ENCODE measurements around the gene SV2B. TPM values are rescaled to one million over a fixed set of nuclear protein-coding genes. Genes with fewer than 3 reads are reported as not detected.

Gene SV2B
- total RNA-seq, 3 donors from 2014 or later, result 0.41 to 4.2 (median 0.80) TPM

DNA sequence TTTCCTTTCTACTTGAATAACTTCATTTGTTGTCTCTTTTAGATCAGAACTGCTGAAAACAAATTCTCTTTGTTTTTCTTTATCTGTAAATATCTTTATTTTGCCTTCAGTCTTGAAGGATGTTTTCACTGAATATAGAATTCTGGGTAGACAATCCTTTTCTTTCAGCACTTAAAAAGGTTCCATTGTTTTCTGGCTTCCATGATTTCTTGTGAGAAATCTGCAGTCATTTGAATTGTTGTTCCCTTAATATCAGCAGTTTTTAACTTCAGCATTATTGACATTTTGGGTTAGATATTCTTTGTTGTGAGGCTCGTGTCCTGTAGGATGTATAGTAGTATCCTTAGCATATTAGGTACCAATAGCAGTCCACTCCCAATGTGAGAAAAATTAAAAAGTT, 65.8 kb downstream of the SV2B start:
- Histone ChIP-seq H3K4me1 (ENCODE audit: low read depth) (no peaks in the 10 kb centered on the region), H3K36me3 (ENCODE audit: low read depth) (no peaks in the 10 kb centered on the region), H3K9me3 (peaks cover 18% of the 10 kb centered on the region), H3K4me3 (no peak overlapping the region)
- DNase-seq (no peak), ATAC-seq (no peak)
- intact Hi-C loops (cut with DNase I, micrococcal nuclease), result no loop called here
- TF ChIP-seq, protein P1, sequence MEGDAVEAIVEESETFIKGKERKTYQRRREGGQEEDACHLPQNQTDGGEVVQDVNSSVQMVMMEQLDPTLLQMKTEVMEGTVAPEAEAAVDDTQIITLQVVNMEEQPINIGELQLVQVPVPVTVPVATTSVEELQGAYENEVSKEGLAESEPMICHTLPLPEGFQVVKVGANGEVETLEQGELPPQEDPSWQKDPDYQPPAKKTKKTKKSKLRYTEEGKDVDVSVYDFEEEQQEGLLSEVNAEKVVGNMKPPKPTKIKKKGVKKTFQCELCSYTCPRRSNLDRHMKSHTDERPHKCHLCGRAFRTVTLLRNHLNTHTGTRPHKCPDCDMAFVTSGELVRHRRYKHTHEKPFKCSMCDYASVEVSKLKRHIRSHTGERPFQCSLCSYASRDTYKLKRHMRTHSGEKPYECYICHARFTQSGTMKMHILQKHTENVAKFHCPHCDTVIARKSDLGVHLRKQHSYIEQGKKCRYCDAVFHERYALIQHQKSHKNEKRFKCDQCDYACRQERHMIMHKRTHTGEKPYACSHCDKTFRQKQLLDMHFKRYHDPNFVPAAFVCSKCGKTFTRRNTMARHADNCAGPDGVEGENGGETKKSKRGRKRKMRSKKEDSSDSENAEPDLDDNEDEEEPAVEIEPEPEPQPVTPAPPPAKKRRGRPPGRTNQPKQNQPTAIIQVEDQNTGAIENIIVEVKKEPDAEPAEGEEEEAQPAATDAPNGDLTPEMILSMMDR (IDR thresholded peaks at IDR 0.05), result no peak

GRCh38 chr15:91168457-91168856, 68.4 kb downstream of the SV2B start:
- Histone ChIP-seq H3K36me3 (ENCODE audit: low read depth) (no peaks in the 10 kb centered on the region), H3K4me1 (ENCODE audit: low read depth) (no peaks in the 10 kb centered on the region), H3K4me3 (no peak overlapping the region), H3K9me3 (peaks cover 18% of the 10 kb centered on the region)
- intact Hi-C loops (cut with DNase I, micrococcal nuclease), result no loop called here
- DNase-seq (no peak), ATAC-seq (no peak)
- TF ChIP-seq, protein P1 (IDR thresholded peaks at IDR 0.05), result no peak

DNA sequence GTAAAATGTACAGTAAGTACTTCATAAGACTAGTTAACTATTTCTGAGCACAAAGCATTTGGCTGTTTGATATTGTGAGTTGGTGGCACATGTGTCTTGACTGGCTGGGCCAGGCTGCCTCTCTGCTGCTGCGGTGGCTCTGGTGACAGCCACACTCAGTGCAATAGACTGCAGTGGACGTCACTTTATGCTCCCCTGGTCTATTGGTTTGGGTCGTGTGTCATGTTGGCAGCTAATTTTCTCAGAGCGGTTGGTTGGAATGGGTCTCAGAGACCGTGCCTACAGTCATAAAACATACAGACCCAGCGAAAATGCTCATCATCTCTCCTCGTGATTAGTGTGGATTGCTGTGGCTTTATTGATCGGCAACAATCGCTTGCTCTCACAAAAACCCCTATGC, 71.3 kb downstream of the SV2B start:
- no peak for DNase-seq
- TF ChIP-seq, protein P1 (IDR thresholded peaks at IDR 0.05), result no peak

GRCh38 chr15:91182101-91182500, 82.0 kb downstream of the SV2B start:
- TF ChIP-seq, protein P1 (IDR thresholded peaks at IDR 0.05), result no peak
- no peak for DNase-seq
- Histone ChIP-seq H3K36me3 (ENCODE audit: low read depth) (no peaks in the 10 kb centered on the region), H3K4me1 (ENCODE audit: low read depth) (no peaks in the 10 kb centered on the region), H3K4me3 (no peak overlapping the region), H3K9me3 (no peaks in the 10 kb centered on the region)
- no peak for ATAC-seq
- intact Hi-C loops (cut with DNase I, micrococcal nuclease), result no loop called here

More for the DNA sequence above, 71.3 kb downstream of the SV2B start:
- Histone ChIP-seq H3K36me3 (ENCODE audit: low read depth) (no peaks in the 10 kb centered on the region), H3K4me3 (no peak overlapping the region), H3K4me1 (ENCODE audit: low read depth) (no peaks in the 10 kb centered on the region), H3K9me3 (peaks cover 6% of the 10 kb centered on the region)
- intact Hi-C loops (cut with DNase I, micrococcal nuclease), result no loop called here
- ATAC-seq, result no peak

GRCh38 chr15:91183596-91183995, 83.5 kb downstream of the SV2B start:
- Histone ChIP-seq H3K4me1 (ENCODE audit: low read depth) (no peaks in the 10 kb centered on the region), H3K36me3 (ENCODE audit: low read depth) (no peaks in the 10 kb centered on the region)

More at GRCh38 chr15:91183596-91183995, 83.5 kb downstream of the SV2B start:
- TF ChIP-seq, protein P1 (IDR thresholded peaks at IDR 0.05), result no peak
- ATAC-seq (no peak), DNase-seq (no peak)
- intact Hi-C loops (cut with DNase I, micrococcal nuclease), result no loop called here
- Histone ChIP-seq H3K4me3 (no peak overlapping the region), H3K9me3 (no peaks in the 10 kb centered on the region)

All from mucosa of descending colon (tissue), 3 donors.